OCI-LY1 (cell line): Measurements from ENCODE around the gene BAHD1.

Experiments
- CTCF ChIP-seq: fragments of 200-600 bp; sonication (generic), shearing (Covaris generic); IDR thresholded peaks from 2 replicates; pipeline ENCODE4 v1.5.1; 2017; ENCODE audit warnings: mild to moderate bottlenecking, antibody characterized with exemption, low read length, moderate library complexity, mixed read lengths
- EZH2 ChIP-seq: fragments of 200-600 bp; sonication (generic), shearing (Covaris generic); IDR thresholded peaks from 2 replicates; pipeline ENCODE4 v1.8.0; 2017; ENCODE audit warnings: borderline replicate concordance, mixed run types, mild to moderate bottlenecking, antibody characterized with exemption, low read length, moderate library complexity, mixed read lengths

GRCh38 chr15:40501487-40501886 is 60.7 kb downstream of the BAHD1 start:
- TF ChIP-seq CTCF (no peak), EZH2 (no peak)
